ENCODE measurements around the gene KCNE4.

Gene KCNE4

GRCh38 chr2:223041527-223042109, 10.4 kb upstream of the KCNE4 start:
- no peak for DNase-seq (ENCODE audit: low read depth)

- no peak for DNase-seq (ENCODE audit: low read depth)
Observed at GRCh38 chr2:223042284-223042683, 9.7 kb upstream of the KCNE4 start.

GRCh38 chr2:223042704-223043118, 9.3 kb upstream of the KCNE4 start:
- no peak for DNase-seq (ENCODE audit: low read depth)

- DNase-seq (ENCODE audit: low read depth) = no peak
Observed at GRCh38 chr2:223043164-223043941, 8.6 kb upstream of the KCNE4 start.

GRCh38 chr2:223044092-223044836, 7.7 kb upstream of the KCNE4 start:
- DNase-seq (ENCODE audit: low read depth) = no peak

GRCh38 chr2:223044916-223045700, 6.9 kb upstream of the KCNE4 start:
- DNase-seq (ENCODE audit: low read depth) = no peak

- no peak for DNase-seq (ENCODE audit: low read depth)
Observed at GRCh38 chr2:223046470-223047040, 5.4 kb upstream of the KCNE4 start.

- no peak for DNase-seq (ENCODE audit: low read depth)
Observed at GRCh38 chr2:223047260-223047761, 4.7 kb upstream of the KCNE4 start.

GRCh38 chr2:223048519-223048918, 3.5 kb upstream of the KCNE4 start:
- no peak for DNase-seq (ENCODE audit: low read depth)

- no peak for DNase-seq (ENCODE audit: low read depth)
Observed at GRCh38 chr2:223049356-223049755, 2.6 kb upstream of the KCNE4 start.

GRCh38 chr2:223050188-223050587, 1.8 kb upstream of the KCNE4 start:
- no peak for DNase-seq (ENCODE audit: low read depth)

- no peak for DNase-seq (ENCODE audit: low read depth)
Observed at GRCh38 chr2:223050900-223051504, 988 bp upstream of the KCNE4 start.

GRCh38 chr2:223052548-223053483, 826 bp downstream of the KCNE4 start:
- DNase-seq (ENCODE audit: low read depth) = no peak

GRCh38 chr2:223053484-223054192, 1.6 kb downstream of the KCNE4 start:
- no peak for DNase-seq (ENCODE audit: low read depth)

- no peak for DNase-seq (ENCODE audit: low read depth)
Observed at GRCh38 chr2:223054193-223054781, 2.3 kb downstream of the KCNE4 start.

GRCh38 chr2:223055140-223055539, 3.1 kb downstream of the KCNE4 start:
- no peak for DNase-seq (ENCODE audit: low read depth)

- DNase-seq (ENCODE audit: low read depth) = no peak
Observed at GRCh38 chr2:223055836-223056235, 3.8 kb downstream of the KCNE4 start.

- DNase-seq (ENCODE audit: low read depth) = no peak
Observed at GRCh38 chr2:223056701-223057418, 4.9 kb downstream of the KCNE4 start.

Measured in activated T-cell treated with anti-CD3 and anti-CD28 coated beads for 1 hour (primary cell).